Activated T-cell treated with anti-CD3 and anti-CD28 coated beads, Interleukin-2, amount 50 U/mL, for 1 hour (primary cell): ENCODE measurements around the gene TRIP13.

Experiments
- DNase-seq: peaks from one replicate; pipeline ENCODE4 v3.0.0-alpha.2; 2020

TRIP13 gene

DNA sequence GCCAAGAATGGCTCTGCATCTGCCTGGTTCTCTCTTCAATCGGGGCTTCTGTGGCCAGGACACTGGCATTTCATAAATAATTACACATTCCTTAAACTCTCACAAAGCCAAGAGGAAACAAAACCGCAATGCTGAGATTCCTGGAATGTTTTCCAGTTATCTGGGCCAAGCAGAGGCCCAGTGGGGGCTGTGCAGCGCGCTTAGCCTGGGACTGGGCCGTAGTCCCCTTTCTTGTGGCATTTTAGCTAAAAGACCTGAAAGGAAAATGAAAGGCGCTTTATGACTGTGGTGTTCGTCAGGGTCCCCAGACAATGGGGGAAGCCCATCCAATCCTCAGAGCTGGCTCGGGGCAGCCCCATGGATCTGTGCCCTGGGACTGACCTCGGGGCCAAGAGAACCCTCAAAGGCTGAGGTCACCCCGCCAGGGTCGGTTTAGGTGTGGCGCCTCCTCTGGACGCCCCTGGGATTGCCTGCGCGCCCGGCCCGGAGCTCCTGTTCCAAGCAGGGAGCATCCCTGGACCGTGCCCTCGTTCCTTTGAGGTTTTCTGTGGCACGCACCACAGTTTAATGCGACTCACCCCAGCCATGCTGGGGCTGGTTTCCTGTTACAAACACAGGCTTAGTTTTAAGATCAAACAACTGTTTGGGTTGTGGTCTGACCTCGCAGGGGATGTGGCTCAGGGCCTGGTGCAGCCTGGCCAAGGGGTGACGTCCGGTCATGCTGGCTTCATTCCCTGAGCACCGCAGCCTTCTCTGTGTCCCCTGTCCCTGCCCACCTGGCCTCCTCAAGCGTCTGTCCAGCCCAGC, 64.5 kb downstream of the TRIP13 start:
- no peak for DNase-seq

DNA sequence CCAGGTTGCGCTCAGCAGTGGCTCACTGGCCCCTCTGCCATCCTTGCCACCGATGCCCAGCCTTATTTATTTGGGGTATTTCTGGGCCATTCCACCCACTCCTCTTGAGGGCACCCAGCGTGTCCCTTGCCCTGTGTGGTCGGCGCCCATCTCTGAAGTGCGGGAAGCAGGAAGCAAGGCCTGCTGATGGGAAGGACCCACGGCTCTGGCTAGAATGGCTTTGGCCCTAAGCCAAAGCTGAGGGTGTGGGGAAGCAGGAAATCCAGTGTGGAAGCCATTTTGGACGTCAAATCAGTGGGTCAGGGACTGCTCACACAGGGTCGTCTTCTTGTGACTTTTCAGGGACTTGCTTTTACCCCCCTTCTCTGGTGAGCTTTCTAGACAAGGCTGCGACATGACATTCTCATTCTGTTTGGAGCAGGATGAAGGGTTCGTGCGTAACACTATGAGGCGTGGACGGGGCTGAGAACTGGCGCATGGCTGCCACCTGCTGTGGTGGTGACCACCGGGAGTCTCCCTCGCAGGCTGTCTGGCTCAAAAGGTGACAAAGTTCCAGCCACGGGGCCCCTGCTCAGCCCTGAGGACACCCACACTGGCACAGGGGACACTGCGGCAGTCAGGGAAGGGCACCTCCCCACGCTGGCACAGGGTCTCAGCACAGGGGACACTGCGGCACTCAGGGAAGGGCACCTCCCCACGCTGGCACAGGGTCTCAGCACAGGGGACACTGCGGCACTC, 65.2 kb downstream of the TRIP13 start:
- no peak for DNase-seq

DNA sequence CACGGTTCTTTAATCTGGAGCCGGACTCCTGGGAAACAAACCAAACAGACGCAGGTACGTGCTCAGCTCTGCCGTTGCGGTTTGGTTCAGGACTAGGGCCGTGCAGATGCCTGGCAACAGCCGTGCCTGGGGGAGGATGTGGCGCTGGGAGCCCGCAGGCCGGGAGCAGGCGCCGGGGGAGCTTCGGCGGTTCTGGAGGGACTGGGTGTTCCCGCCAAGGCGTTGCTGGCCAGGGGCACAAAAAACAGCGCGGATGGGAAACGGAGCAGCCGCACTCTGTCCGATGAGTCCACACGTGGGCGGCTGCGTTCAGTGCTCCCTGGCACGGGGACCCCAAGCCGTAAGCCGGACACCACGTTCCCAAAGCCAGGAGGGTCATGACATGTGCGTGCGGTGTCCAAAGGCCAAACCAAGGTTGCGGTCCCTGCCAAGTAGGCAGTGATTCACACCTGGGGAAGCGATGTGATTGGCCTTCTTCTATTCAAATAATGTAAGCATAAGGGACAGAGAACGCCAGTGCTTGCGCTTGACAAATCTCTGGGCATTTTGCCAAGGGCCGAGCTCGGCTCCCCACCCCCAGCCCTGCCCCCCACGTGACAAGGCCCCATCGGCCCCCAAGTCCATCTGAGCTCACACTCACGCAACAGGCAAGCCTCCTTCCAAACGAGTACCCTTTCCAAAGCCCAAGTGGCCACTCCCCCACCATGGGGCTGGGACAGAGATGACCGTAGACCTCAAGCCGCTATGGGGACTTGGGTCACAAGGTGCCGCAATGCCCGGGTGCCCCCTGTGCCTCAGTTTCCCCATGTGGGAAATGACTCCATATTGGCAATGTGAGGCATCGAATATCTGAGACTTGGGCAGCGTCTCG, 66.3 kb downstream of the TRIP13 start:
- no peak for DNase-seq

DNA sequence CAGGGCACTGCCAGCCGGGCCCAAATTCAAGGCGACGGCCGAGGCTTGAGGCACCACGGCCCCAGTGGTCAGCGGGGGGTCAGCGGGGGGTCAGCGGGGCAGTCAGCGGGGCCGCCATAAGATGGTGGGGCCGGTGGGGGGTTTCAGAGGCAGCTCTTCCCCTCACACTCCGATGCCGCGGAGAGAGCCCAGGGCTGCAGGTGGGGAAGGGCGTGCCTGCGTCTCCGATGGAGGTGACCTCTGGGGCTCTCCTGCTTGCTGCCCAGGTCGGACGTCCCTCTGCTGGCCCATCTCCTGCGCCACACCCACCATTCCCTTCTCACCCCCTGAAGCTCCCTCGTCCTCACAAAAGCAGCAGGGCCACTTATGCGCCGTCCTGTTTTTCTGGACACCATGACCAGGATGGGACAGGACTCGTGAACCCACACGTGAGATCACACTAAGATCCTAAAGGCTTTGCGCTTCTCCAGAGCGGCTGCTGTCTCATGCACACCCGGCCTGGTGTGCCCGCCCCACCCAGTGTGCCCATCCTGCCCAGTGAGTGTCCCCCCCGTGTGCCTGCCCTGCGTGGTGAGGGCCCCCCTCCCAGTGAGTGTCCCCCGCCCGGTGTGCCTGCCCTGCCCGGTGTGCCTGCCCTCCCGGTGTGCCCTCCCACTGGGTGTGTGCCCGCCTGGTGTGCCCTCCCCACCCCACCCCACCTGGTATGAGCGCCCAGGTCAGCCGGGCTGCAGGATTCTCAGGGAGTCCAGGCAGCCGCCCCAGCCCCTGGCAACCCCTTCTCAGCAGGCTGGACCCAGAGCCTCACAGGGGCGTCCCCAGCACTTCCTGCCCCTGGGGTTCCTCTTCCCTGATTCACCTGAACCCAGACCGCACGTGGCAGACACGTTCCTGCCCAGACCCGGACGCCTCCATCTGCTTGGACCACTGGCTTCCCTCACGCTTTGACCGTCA, 67.2 kb downstream of the TRIP13 start:
- DNase-seq: no peak

DNA sequence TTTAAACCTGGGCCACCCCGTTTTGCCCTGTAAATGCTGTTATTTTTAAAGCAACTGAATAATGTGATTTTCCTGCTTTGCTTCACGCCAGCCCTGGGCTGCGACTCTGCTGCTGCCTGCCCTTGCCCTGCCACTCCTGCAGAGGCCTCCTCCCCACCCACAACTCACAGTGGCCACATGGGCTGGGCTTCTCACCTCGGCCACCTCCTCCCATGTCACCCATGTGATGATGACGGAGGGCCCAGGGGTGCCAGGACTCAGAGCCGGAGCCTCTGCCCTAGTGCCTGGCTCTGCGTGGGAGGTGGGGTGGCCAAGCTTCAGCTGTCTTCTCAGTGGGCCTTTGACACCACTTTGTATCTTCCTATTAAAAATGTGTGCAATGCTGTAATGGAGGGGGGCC, 67.9 kb downstream of the TRIP13 start:
- no peak for DNase-seq

DNA sequence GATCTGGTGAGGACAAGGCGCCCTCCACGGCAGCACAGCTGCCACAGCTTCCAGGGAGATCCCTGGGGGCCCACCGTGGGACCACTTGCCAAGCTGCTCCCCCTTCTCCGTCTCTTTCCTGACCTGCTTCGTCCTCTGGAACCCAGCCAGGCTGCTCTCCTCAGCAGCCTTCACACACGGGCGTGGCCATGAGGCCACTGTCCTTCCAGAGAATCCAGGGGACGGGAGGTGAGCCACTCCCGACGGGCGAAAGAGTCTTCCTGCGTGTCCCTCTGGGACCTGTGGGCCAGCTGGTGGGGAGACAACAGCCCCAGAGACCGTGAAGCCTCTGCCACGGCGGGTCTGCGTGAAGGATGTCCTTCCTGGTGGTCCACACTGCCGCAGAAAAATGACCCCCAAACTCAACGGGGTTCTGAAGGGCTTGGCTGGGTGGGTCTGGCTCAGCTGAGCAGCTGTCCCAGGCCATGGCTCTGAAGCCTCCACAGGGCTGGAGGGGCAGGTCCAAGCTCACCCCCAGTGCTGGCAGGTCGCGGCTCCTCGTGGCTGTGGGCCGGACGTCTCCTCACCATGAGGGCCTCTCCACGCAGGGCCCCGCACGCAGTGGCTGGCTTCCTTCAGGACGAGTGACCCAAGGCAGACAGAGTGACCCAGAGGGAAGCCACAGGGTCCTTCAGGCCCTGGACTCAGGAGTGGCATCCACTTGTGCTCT, 68.5 kb downstream of the TRIP13 start:
- DNase-seq: no peak

DNA sequence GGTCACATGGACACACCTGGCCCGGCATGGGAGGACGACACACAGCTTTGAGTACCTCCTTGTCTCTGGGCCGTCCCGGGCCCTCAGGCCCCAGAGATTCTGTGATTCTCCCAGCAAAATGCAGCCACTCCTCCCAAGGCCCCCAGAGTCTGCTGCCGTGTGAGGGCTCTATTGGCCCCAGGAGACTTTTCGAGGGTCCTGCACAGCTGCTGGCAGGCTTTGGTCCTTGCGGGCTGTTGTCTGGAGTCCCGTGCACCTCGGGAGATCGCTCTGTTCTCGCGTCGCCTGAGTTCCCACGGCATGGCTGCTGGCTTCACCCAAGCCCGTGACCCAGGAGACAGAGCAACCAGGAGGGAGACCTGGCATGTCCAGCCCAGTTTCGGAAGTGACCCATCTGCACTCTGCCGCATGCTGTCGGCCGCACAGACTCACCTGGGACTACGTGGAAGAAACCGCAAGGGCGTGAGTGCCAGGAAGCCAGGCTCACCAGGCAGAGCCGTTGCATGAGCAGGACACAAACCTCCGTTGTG, 69.1 kb downstream of the TRIP13 start:
- no peak for DNase-seq

DNA sequence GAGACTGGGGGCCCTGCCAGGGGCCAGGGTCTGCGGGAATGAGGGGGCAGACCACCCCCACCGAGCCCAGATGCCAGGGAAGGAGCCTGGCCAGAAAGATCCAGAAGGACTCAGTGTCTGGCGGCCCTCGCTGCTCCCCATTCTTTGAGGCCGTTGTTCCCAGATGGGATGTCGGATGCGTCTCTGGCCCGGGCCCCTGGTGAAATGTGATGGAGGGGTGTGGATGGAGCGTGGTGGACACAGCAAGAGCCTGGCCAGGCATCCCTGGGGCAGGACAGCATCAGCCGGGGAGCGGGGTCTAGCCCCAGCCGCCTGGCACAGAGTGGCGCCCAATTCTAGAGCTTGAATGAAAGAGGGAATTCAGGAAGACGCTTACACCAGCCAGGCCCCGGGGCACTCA, 69.7 kb downstream of the TRIP13 start:
- no peak for DNase-seq

DNA sequence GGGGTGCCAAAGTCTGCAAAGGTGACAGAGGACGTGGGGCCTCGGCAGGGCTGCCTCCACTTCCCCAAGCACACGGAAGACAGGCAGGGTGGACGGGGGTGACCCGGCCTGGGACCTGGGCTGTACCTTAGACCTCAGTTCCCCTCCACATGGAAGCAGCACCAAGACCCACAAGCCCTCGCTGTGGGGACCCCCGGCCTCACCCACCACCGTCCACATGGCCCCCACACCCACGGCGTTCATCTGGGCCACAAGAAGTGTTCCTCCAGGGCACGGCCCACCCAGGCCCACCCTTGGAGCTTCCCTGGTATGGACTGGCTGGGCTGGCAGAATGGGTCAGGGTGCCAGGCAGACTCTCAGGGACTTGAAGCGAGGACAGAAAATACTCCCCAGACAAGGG, 70.1 kb downstream of the TRIP13 start:
- no peak for DNase-seq

DNA sequence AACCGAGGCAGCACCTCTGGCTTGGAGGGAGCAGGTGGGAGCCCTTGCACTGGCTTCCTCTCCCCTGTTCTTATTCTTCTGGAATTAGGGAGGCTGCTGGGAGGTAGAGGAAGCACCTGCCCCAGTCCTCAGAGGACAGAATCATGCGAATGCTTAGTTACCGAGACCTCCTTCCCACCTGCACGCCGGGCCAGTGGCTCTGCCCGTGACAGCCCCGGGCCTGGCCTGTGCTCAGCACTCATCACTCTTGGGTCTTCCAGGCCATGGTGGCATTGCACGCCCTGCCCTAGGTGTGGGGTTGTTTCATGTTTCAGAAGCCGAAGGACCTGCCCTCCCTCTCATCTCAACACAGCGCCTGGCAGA, 70.6 kb downstream of the TRIP13 start:
- DNase-seq: no peak

DNA sequence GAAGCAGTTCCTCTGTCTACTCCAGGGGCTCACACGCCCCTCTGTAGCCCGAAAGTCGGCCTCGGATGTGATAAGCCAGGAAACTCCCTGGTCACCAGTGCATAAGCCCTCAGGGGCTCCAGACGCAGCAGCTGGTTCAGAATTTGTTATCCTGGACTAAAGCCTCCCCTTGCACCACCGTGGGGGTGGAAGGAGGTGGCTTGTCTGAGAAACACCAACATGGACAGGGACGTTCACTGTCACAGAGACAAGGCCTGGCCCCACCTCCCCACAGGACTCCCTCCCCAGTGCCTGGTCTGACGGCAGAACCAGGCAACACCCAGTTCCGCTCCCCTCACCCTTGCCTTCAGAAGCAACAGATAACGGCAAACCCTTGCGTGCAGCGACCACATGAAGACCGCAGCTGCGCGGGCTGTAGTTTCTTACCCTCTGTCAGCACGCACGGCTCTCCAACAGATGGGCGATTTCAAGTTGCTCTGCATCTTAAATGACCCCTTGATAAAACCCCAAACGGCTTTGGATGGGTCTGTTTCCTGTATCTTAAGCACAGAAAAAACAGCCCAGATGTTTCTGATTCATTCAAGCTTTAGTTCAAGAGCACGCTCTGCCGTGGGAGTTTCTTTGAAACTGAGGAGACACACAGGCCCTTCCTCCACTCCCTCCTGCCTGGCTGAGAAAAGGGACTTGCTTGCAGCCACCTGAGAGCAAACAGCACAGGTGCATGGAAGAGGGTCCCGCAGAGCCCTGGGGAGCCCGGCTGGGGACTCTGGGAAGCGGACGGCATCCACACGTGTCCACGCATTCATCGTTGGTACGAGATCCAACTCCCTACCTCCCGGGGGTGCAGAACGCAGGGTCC, 71.2 kb downstream of the TRIP13 start:
- DNase-seq: peak; percentile 56

DNA sequence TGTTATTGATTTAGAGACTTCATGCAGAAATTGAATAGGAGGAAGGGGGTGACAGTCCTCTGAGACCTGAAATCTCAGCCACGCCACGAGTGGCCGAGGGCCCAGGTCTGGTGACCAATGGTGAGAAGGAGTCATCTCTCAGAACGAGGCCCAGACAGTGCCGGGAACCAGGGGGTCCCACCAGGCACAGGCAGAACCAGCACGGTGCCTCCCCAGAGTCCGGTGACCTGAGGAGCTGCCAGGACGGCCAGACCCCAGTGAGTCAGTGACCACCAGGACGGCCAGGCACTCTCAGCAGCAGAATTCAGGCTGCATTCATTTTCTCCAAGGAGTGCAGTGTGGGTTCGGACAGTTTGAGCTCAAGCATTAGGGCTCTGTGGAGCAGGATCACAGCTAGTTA, 72.1 kb downstream of the TRIP13 start:
- no peak for DNase-seq

DNA sequence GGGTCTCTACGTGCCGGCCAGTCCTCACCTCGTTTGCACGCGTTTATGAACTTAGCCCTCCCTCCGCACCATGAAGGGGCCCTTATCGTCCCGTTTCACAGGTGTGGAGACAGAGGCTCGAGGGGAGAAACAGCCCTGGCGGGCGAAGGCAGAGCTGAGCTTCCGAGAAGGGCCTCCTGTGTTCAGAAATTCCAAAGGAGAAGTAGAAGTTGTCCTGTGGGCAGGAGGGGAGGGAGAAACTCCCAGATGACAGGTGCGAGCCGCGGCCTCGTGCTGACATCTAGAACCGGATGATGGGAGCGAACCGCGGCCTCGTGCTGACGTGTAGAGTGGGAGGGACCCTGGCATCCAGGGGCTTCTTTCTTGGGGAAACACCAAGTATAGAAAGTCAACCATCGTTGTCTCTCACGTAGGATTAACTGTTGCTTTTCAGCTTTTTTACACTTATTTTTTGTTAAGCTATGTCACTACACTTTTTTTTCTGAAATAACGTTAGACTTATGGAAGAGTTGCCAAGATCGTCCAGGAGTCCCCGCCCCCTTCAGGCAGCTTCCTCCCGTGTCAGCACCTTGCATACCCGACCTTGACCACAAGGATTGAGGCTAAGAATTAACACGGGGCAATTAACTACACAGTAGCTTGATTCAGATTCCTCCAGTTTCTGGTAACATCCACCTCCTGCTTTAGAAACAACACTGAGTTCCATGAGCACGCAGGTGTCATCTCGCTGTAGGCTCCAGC, 73.1 kb downstream of the TRIP13 start:
- no peak for DNase-seq

DNA sequence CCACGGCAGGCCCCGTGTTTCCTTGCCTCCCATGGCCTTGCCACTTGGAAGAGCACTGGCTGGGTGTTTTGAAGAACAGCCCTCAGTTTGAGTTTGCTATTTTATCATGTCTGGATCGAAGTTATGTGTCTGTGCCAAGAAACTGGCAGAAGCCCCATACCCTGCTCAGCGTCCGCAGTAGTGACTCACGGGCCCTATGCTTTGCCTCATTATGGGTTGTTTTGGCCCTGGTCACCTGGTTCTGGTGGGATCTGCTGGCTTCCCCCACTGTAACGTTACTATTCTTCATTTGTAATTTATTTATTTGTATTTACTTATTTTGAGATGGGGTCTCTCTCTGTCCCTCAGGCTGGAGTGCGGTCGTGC, 73.6 kb downstream of the TRIP13 start:
- no peak for DNase-seq

DNA sequence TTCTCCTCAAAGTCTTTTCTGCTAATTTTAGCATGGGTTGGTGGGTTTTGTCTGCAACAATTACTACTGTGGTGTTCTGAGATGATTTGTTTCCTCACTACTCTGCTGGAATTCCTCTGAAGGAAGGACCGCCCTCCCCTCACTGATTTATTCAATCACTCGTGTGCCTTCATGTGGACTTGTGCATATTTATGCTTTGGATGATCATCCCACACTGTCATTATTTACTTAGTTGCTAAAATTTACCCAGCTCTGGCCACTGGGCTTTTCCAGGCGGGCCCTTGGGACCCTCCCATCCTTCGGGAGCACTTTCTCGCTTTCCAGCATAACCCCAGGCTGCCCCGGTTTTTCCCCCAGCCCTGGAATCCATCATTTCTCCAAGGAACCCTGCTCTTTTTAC, 74.3 kb downstream of the TRIP13 start:
- DNase-seq: no peak
